ENCODE measurements around the gene NFATC2.

NFATC2 gene

DNA sequence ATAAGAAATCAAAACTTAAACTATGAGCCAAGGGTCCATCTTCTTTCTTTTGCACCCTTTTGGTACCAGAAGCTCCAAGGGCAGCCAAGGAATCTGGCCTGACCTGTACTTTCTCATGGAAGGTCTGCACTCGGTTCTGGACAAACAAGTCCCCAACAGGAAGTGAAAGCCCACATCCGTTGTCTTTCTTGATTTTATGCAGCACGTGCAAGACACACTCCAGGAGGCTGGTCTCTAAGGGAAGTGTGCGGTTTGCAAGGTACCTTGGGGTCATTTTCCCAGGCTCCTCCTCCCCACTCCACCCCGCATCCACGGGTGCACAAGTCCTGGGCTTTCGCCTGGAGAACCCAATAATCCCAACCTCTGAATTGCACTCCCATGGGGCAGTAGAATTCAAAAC lies 101.9 kb downstream of the NFATC2 start:
- no peak overlapping the region for H3K4me3 ChIP-seq (replicated peaks; ENCODE audit: low read depth, low read length)
- no peak for DNase-seq (ENCODE audit: low read depth)
- TF ChIP-seq, protein P1, sequence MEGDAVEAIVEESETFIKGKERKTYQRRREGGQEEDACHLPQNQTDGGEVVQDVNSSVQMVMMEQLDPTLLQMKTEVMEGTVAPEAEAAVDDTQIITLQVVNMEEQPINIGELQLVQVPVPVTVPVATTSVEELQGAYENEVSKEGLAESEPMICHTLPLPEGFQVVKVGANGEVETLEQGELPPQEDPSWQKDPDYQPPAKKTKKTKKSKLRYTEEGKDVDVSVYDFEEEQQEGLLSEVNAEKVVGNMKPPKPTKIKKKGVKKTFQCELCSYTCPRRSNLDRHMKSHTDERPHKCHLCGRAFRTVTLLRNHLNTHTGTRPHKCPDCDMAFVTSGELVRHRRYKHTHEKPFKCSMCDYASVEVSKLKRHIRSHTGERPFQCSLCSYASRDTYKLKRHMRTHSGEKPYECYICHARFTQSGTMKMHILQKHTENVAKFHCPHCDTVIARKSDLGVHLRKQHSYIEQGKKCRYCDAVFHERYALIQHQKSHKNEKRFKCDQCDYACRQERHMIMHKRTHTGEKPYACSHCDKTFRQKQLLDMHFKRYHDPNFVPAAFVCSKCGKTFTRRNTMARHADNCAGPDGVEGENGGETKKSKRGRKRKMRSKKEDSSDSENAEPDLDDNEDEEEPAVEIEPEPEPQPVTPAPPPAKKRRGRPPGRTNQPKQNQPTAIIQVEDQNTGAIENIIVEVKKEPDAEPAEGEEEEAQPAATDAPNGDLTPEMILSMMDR (IDR thresholded peaks at IDR 0.05; ENCODE audit: low read length, missing control alignments), result no peak

DNA sequence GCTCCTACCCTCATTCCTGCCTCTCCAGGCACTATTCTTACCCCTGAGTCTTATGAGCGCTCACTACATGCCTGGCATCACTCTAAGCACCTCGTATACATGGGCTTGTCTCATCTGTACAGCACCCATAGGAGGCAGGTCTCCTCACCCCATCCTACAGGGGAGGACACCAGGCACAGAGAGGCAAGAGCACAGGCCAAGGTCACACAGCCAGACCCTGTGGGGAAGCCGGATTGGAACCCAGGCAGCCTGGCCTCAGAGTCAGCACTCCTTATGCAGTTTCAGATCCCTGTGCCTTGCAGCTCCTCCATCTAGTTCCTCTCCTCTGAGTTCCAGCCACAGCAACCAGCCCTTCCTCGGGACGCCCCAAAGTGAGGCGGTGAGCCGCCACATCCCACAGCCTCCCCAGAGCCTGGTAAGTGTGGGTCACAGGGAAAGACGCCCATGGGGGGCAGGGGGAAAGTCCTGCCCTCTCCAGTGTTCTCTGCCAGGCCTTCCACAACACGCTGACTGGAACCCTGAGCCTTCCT lies 103.3 kb downstream of the NFATC2 start:
- DNase-seq (ENCODE audit: low read depth), result no peak
- TF ChIP-seq, protein P1 (IDR thresholded peaks at IDR 0.05; ENCODE audit: low read length, missing control alignments), result no peak
- H3K4me3 ChIP-seq (replicated peaks; ENCODE audit: low read depth, low read length), result no peak overlapping the region

- TF ChIP-seq, protein P1 (IDR thresholded peaks at IDR 0.05; ENCODE audit: low read length, missing control alignments), result no peak
- no peak overlapping the region for H3K4me3 ChIP-seq (replicated peaks; ENCODE audit: low read depth, low read length)
- no peak for DNase-seq (ENCODE audit: low read depth)
Observed at GRCh38 chr20:51438136-51438535, 104.4 kb downstream of the NFATC2 start.

- TF ChIP-seq, protein P1 (IDR thresholded peaks at IDR 0.05; ENCODE audit: low read length, missing control alignments), result no peak
- H3K4me3 ChIP-seq (replicated peaks; ENCODE audit: low read depth, low read length), result no peak overlapping the region
- no peak for DNase-seq (ENCODE audit: low read depth)
Observed at GRCh38 chr20:51437182-51437924, 105.2 kb downstream of the NFATC2 start.

- DNase-seq (ENCODE audit: low read depth), result peak; percentile 79
- no peak overlapping the region for H3K4me3 ChIP-seq (replicated peaks; ENCODE audit: low read depth, low read length)
- TF ChIP-seq, protein P1 (IDR thresholded peaks at IDR 0.05; ENCODE audit: low read length, missing control alignments), result no peak
Observed at GRCh38 chr20:51434580-51435247, 107.8 kb downstream of the NFATC2 start.

DNA sequence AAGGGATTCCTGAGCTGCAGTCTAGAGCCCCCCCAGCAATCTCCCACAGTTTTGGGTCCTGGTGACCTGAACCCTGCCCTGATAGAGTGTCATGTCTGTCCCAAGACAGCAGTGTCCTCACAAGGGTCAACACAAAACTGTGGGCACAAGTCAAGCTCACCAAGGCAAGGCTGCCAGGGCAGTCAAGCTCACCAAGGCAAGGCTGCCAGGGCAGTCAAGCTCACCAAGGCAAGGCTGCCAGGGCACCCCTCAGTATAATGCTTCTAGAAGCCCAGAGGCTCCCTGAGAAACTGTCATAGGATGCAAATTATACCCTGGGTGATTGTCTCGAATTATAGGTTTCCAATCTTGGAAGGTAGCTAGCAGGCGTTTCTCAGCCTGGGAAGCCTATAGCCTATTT lies 108.5 kb downstream of the NFATC2 start:
- H3K4me3 ChIP-seq (replicated peaks; ENCODE audit: low read depth, low read length), result no peak overlapping the region
- TF ChIP-seq, protein P1 (IDR thresholded peaks at IDR 0.05; ENCODE audit: low read length, missing control alignments), result no peak
- no peak for DNase-seq (ENCODE audit: low read depth)
